Activated CD8-positive, alpha-beta memory T cell treated with anti-CD3 and anti-CD28 coated beads for 48 hours (primary cell): ENCODE results near the gene LEUTX.
"Not testable (repeated sequence)": the region's sequence is repeated elsewhere in the genome, so short reads cannot be mapped to it uniquely, and the experiment has no call there.

ENCODE experiments used
- DNase-seq, 3 experiments: peaks; one replicate each; pipeline ENCODE4 v3.0.0-alpha.2; 2020; ENCODE audit warnings: low read depth in 2 of 3, low spot score in 2 of 3

Gene LEUTX

DNA sequence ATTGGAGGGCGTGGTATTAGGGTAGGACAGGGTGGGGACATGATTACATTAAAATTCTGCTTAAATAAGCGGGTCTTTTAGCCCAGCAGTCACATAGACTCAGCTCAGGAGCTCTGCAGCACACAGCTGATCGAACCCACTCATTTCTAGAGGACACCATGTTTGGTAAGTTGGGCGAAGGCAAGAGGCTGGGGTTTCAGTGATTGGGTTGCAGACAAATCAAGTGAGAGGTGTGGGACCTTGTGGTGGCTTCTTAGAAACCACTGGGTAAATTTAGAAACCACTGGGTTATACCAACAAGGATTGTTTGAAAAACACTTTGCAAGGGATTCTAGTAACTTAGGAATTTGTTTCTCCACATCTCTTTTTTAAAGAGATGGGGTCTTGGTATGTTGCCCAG is at the start of gene LEUTX:
Gene LEUTX (plus strand): TSS at position 92 of the 400 bp plus-strand sequence. CDS start 67 bp downstream, at position 159.
- DNase-seq: no peak

GRCh38 chr19:39729594-39729993 is 49.1 kb upstream of the LEUTX start:
- DNase-seq: no peak

GRCh38 chr19:39731685-39732084 is 47.0 kb upstream of the LEUTX start:
- DNase-seq: no peak

DNA sequence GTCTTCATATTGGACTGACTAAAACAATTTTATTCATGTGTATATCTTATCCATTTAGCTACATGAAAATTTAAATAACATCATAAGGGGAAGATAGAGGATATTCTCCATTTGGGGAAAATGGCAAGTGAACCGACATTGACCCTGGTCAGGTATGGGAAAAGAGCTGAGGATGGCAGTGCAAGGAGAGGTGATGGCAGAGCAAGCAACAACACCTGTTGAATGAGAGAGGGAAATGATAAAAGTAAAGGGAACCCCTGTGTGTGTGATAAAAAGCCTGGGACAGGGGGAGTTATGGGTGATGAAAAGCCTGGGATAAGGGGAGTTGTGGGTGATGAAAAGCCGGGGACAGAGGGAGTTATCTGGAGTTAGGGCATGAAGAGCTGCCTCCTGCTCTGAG is 44.8 kb upstream of the LEUTX start:
- no peak for DNase-seq

- no peak for DNase-seq
Measured at GRCh38 chr19:39735688-39736087, 43.0 kb upstream of the LEUTX start.

- DNase-seq: no peak
Measured at GRCh38 chr19:39736088-39736487, 42.6 kb upstream of the LEUTX start.

DNA sequence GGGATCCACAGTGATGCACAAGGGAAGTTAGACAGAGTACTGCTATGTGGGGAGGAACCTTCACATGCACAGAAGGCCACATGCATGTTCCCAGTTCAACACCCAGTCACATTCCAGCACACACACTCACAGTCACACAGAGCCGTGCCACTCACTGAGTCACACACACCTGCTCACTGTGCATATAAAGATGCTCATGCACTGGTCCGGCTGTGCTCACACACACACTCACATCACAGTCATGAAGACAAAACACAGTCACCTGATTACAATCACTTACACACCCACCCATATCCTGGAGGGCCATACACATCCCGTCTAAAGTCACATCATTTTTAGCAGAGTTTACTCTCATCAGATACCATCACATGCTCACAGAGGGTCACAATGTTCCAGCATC is 41.3 kb upstream of the LEUTX start:
- no peak for DNase-seq

DNA sequence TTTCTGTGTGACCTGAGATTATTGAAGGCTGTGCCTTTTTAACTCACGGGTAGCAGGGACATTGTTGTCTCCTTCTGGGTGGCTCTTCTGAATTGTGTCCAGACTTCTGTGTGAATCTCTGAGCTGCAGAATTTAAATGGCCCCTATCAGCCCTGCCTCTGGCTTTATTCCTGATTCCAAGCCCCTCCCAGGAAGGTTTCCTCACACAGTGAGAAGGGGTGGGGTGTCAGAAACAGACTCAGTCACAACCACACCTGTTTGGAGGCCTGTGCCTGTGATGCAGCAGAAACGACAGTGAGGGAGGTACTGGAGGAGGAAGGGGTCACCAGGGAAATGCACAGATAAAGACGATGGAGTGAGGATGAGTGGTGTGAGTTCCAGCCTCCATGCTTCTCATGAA is 40.8 kb upstream of the LEUTX start, which contains the start of gene CLC:
Gene CLC (minus strand): TSS at position 139 of the 400 bp plus-strand sequence. CDS start 77 bp downstream, at position 62.
- no peak for DNase-seq

- DNase-seq: no peak
Measured at GRCh38 chr19:39738814-39739213, 39.8 kb upstream of the LEUTX start.

DNA sequence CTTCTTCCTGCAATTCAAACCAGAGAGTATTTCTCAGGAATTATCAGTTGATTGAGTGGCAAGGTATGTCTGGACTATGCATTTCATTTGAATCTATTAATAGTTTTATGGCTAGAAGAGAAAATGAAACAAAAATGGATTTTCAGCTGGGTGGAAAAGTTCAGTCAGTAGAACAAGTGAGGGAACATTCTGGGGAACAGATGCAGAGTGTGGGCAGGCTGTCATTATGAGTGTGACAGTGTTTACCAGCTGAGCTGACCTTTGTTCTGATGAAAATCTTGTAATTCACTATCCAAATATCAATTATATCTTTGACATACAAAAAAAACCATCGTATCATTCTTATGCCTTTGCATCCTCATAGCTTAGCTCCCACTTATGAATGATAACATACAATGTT is 38.3 kb upstream of the LEUTX start:
- DNase-seq: no peak

GRCh38 chr19:39745643-39746042 is 33.0 kb upstream of the LEUTX start:
- DNase-seq: no peak

DNA sequence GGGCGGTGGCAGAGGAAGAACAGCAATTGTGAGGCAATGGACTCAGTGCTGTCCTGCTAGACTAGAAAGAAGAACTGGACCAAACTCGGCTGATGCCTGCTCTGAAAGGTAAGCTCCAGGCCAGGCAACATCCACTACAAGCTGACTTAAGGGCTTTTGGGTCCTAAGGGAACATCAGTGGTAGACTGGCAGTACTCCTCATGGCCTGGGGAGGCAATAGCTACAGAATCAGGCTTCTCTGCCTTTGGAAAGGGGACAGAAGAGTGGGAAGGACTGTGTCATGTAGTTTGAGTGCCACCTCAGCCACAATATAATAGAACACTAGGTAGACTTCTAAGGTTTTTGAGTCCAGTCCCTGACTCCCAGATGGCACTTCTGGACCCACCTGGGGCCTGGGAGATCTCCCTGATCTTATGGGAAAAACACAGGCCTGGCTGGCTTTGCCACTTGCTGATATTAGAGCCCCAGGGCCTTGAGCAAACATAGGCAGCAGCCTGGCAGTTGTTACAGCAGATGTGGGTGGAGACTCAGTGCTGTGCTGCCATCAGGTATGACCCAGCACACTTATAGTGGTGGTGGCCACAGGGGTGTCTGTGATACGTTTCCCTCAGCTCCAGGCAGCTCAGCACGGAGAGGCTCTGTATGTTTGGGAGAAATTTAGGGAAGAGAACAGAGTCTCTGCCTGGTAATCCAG is 31.7 kb upstream of the LEUTX start:
- DNase-seq: no peak

DNA sequence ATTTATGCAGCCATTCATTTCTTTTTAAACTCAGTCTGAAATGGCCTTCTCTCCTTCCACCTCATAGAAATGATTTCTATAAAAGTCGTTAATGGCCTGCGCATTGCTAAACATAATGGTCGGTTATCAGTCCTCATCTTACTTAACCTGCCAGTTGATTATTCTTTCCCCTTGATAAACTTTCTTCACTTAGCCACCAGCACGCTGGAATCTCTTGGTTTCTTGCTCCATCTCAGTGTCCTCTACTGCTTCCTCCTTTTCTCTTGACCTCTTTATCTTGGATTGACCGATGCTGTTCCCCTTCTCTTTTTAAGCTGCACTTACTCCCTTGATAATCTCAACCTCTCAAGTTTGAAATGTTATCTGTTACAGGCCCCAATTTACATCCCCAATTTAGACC is 28.7 kb upstream of the LEUTX start:
- no peak for DNase-seq

GRCh38 chr19:39752390-39752789 is 26.3 kb upstream of the LEUTX start:
- DNase-seq: no peak

- DNase-seq: no peak
Measured at GRCh38 chr19:39752795-39753194, 25.9 kb upstream of the LEUTX start.

DNA sequence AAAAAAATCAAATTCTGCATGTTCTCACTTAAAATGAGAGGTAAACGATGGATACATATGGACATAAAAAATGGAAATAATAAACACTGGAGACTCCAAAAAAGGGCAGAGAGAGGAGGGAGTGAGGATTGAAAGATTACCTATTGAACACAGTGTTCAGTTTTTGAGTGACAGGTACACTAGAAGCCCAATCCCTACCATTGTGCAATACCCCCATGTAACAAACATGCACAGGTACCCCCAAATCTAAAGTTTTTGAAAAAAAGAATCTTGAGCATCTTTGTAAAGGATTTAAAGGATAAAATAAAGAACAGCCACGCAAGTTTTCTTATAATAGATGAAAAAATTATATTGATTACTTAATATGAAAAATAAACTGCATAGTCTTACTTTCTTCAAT is 24.1 kb upstream of the LEUTX start:
- DNase-seq: no peak

DNA sequence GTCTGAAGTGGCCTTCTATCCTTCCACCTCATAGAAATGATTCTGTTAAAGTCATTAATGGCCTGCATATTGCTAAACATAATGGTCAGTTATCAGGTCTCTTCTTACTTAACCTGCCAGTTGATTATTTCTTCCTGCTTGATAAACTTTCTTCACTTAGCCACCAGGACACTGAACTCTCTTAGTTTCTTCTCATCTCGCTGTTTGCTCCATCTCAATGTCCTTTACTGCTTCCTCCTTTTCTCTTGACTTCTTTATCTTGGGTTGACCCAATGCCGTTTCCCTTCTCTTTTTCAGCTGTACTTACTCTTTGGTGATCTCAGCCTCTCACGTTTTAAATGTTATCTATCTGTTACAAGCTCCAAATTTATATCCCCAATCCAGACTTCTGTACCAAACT is 23.7 kb upstream of the LEUTX start:
- DNase-seq: no peak

DNA sequence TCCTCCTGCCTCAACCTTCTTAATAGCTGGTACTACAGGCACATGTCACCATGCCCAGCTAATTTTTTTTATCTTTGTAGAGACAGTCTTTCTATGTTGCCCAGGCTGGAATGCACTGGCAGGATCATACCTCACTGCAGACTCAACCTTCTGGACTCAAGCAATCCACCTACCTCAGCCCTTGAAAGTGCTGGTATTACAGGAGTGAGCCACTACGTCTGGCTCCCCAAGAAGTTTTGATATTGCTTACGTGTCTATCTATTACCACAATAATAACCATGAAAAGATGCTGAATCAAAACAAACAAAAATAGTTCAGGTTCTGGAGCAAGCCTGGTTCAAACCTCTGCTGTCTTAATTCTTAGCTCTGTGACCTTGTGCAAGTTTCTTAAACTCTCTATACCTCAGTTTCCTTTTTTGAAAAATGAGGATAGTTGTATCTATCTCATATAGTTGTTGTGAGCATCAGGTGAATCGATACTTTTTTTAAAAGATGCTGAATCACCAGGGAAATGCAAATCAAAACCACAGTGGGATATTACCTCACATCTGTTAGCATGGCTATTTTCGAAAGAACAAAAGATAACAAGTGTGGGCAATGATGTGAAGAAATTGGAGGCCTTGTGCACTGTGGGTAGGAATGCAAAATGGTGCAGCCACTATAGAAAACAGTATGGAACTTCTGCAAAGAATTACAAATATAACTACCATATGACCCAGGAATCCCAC is 19.0 kb upstream of the LEUTX start:
- no peak for DNase-seq

DNA sequence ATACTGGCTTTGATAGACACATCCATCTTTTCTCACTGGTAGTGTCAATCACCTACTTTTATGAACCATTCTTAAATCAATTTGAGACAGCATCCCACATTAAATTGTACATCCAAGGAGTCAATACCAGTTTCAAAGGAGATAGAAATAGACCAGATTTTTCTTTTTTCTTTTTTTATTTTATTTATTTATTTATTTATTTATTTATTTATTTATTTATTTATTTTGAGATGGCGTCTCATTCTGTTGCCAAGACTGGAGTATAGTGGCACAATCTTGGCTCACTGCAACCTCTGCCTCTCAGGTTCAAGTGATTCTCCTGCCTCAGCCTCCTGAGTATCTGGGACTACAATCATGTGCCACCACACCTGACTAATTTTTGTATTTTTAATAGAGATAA is 16.8 kb upstream of the LEUTX start:
- not testable (repeated sequence) for DNase-seq

DNA sequence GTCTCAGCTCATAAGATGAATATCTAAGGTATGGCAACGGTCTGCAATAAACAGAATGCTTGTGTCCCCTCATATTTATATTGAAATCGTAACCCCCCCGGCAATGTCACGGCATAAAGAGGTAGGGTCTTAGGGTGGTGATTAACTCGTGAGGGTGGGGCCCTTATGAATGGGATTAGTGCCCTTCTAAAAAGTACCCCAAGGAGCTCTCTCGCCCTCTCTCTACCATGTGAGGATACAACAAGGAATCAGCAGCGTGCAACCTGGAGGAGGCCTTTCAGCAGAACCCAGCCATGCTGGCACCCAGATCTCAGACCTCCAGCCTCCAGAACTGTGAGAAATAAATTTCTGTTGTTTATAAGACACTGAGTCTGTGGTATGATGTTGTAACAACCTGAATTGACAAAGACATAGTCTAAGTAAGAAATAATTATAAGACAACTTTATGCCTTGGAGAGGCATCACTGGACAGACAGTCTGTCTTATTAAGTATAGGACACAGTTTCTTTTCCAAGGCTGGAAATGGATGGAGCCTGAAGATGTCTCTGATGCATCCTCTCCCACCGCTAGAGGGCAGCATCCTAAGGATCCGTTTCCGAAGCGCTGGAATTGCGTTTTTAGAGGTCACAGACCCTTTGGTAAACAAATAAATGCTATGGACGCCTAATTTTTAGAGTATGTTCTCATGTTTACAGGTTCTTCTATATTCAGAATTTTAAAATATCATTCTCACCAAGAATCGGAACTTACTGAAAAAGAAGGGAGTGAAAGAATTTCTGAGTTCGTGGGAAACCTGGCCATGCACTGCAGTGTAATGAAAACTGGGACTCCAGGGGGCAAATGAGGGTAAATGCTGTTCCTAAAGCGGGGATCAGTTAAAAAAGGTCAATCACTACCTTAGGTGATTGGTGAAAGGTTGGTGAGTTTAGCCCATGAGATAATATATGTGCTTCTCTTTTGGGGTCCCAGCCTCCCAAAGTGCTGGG is 13.3 kb upstream of the LEUTX start:
- DNase-seq: no peak

DNA sequence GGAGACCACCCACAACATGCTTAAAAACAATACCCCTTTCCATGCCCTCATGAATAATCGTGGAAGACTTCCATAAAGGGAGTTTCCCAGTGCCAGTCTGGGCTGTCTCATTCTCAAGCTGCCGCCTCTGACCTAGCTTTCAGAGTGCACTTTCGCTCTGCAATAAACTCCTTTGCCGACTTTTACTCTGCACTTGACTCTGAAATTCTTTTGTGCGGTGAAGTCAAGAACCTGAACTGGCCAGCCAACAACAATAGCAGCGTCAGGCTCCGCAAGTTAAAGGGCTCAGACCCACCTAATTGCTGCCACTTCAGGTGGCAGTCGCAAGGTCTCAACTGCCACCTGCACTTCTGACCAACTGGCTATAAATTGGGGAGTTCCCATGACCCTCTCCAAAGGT is 10.3 kb upstream of the LEUTX start:
- DNase-seq: no peak

- DNase-seq: no peak
Measured at GRCh38 chr19:39768786-39769185, 9.9 kb upstream of the LEUTX start.
